GM21576 (cell line): ENCODE measurements around the gene DYNC2H1.

Source experiments
- ATAC-seq: cut with Tn5 transposase; IDR thresholded peaks from one replicate; pipeline ENCODE4 v1.9.1; 2021; ENCODE audit warnings: mild to moderate bottlenecking, moderate library complexity; ENCODE audit not compliant: unreplicated experiment

The DYNC2H1 gene

DNA sequence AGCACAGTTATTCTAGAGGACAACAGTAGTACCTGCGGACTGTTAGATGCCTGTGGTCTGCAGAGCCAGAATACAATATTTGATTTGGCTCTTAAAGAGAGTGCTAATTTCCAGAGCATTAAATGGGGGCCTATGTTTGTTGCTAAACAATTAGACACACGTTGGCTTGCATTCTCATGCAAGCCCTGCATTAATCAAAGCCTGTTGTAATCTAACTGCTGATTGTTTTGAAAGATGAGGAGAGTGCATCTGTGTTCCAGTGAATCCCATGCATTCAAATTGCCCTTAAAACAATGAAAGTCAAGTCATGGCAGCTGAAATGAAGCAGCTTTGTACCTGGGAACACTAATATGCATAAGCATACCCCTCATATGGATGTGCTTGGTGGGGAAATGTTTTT, 419.4 kb downstream of the DYNC2H1 start:
- ATAC-seq = no peak

GRCh38 chr11:103529181-103529684, 420.0 kb downstream of the DYNC2H1 start:
- ATAC-seq = no peak
